K562 (cell line): ENCODE results near the gene PLEKHG3.

Experiments used
- CHD4 ChIP-seq: fragments of 200-600 bp; sonication (generic); IDR thresholded peaks from 3 replicates; pipeline ENCODE4 v1.6.1; 2012; ENCODE audit warnings: low read depth, mild to moderate bottlenecking, mixed read lengths, low read length, inconsistent platforms; ENCODE audit not compliant: insufficient read depth, insufficient replicate concordance, poor library complexity, severe bottlenecking
- CTCF ChIP-seq, 3 experiments: IDR thresholded peaks in 2 of 3; conservative IDR thresholded peaks in 1 of 3; 2 replicates each; pipeline ENCODE4 v1.5.1; 2011 to 2012; ENCODE audit warnings: low read length in 3 of 3, mild to moderate bottlenecking in 3 of 3, control low read depth in 2 of 3, improper control_type of control experiment in 1 of 3, inconsistent platforms in 1 of 3, low read depth in 1 of 3, mixed read lengths in 1 of 3, moderate library complexity in 1 of 3; ENCODE audit not compliant: insufficient read depth in 2 of 3
- EZH2 ChIP-seq: IDR thresholded peaks from 2 replicates; pipeline ENCODE4 v1.6.1; 2012; ENCODE audit warnings: low read depth, mild to moderate bottlenecking, inconsistent platforms, low read length, borderline replicate concordance
- NCOR1 ChIP-seq: fragments of 450-650 bp; IDR thresholded peaks from 2 replicates; pipeline ENCODE4 v1.6.1; 2016; ENCODE audit warnings: mild to moderate bottlenecking, moderate library complexity
- POLR2AphosphoS5 ChIP-seq: IDR thresholded peaks from 2 replicates; pipeline ENCODE4 v1.6.1; 2011; ENCODE audit warnings: mild to moderate bottlenecking, low read depth, low read length, moderate library complexity; ENCODE audit not compliant: control insufficient read depth, insufficient read depth
- ZNF239 ChIP-seq: fragments of 250-450 bp; sonication (Bioruptor Pico); IDR thresholded peaks from 2 replicates; pipeline ENCODE4 v1.4.0; 2020; ENCODE audit warnings: mild to moderate bottlenecking
- ZNF277 ChIP-seq: fragments of 250-450 bp; sonication (Bioruptor Pico); IDR thresholded peaks from 2 replicates; pipeline ENCODE4 v1.8.0; 2022; ENCODE audit warnings: inconsistent platforms, mild to moderate bottlenecking, moderate library complexity, borderline replicate concordance

- TF ChIP-seq CHD4 (no peak), POLR2AphosphoS5 (no peak), NCOR1 (no peak), CTCF (IDR thresholded peaks at IDR 0.05 in 2 of 3, conservative IDR thresholded peaks at IDR 0.05 in 1 of 3; ENCODE audit: insufficient read depth in 2 of 3, low read depth in 1 of 3, low read length in 3 of 3) (no peak), ZNF239 (CRISPR knock-in tag) (no peak), ZNF277 (CRISPR knock-in tag) (no peak), EZH2 (no peak)
Observed at GRCh38 chr14:64745511-64746091, 41.4 kb downstream of the PLEKHG3 start.
